GM12878 (cell line): Measurements from ENCODE around the gene MTIF3. TPM values are rescaled to one million over a fixed set of nuclear protein-coding genes. Genes with fewer than 3 reads are reported as not detected.

Experiments used
- ATAC-seq: fragments of 200-7000 bp; cut with Tn5 transposase; 3 replicates; pipeline ENCODE4 v1.9.1; 2020; ENCODE audit warnings: mild to moderate bottlenecking, moderate library complexity
- BruUV-seq: library from RNA; stranded (reverse); fragments of 400-500 nt; replicated peaks from 2 replicates; lab custom pipeline; 2021; lab: Mats Ljungman, UMichigan
- CTCF ChIA-PET: fragments of 300-600 bp; sonication (Branson Sonifier 250); formaldehyde crosslinking; extraction: SDS; loops from one replicate; lab custom pipeline; 2021; ENCODE audit warnings: inconsistent platforms; lab: Yijun Ruan, JAX
- POLR2A ChIA-PET: fragments of 350-600 bp; formaldehyde crosslinking; extraction: SDS; loops from one replicate; lab custom pipeline; 2021; ENCODE audit warnings: inconsistent platforms; lab: Charles Lee
- RAD21 ChIA-PET: fragments of 300-600 bp; sonication (Branson Sonifier 250); formaldehyde crosslinking; loops from one replicate; lab custom pipeline; 2023; ENCODE audit warnings: antibody characterized with exemption; ENCODE audit not compliant: unreplicated experiment; lab: Charles Lee
- SMC1A ChIA-PET: fragments of 300-600 bp; sonication (Branson Sonifier 250); formaldehyde crosslinking; loops from one replicate; lab custom pipeline; 2023; ENCODE audit not compliant: unreplicated experiment, uncharacterized antibody; lab: Charles Lee
- DNase-seq: peaks from one replicate; pipeline ENCODE4 v3.0.0-alpha.2; 2011; ENCODE audit warnings: low read depth, low spot score
- FAIRE-seq: peaks from 3 replicates; lab custom pipeline; 2011; peaks lifted over from hg19 to GRCh38; lab: Jason Lieb, UNC
- H2AFZ ChIP-seq: 2 replicates; pipeline ENCODE4 v1.6.0; 2011; ENCODE audit warnings: low read depth, low read length, control low read depth; ENCODE audit not compliant: control insufficient read depth
- H3K27ac ChIP-seq: 2 replicates; pipeline ENCODE4 v1.5.1; 2011; ENCODE audit warnings: control low read depth; ENCODE audit not compliant: control insufficient read depth, insufficient read depth
- H3K27me3 ChIP-seq, 2 experiments: replicated peaks in 1 of 2; 2 replicates each; pipeline versions ENCODE4 v1.6.0 to v1.6.1; 2011; ENCODE audit warnings: low read length in 1 of 2; ENCODE audit not compliant: control insufficient read depth in 2 of 2, insufficient read depth in 2 of 2
- H3K36me3 ChIP-seq, 2 experiments: 2 replicates each; pipeline ENCODE4 v1.5.1; 2011; ENCODE audit warnings: low read length in 1 of 2; ENCODE audit not compliant: control insufficient read depth in 2 of 2, insufficient read depth in 2 of 2
- H3K4me1 ChIP-seq: 2 replicates; pipeline ENCODE4 v1.6.1; 2011; ENCODE audit warnings: mild to moderate bottlenecking, low read length, moderate library complexity, mixed read lengths; ENCODE audit not compliant: control insufficient read depth, insufficient read depth
- H3K4me2 ChIP-seq: 2 replicates; pipeline ENCODE4 v1.6.0; 2011; ENCODE audit warnings: control low read depth; ENCODE audit not compliant: control insufficient read depth, insufficient read depth
- H3K4me3 ChIP-seq: fragments of 200-600 bp; sonication (generic); 2 replicates; pipeline ENCODE4 v1.5.1; 2016
- H3K79me2 ChIP-seq: 2 replicates; pipeline ENCODE4 v1.6.0; 2011; ENCODE audit warnings: low read length; ENCODE audit not compliant: control insufficient read depth, insufficient read depth
- H3K9ac ChIP-seq: 2 replicates; pipeline ENCODE4 v1.8.0; 2011; ENCODE audit warnings: low read length, control low read depth, mixed read lengths; ENCODE audit not compliant: control insufficient read depth, insufficient read depth
- H3K9me3 ChIP-seq: replicated peaks from 3 replicates; pipeline ENCODE4 v1.5.1; 2011; ENCODE audit warnings: mild to moderate bottlenecking, low read length; ENCODE audit not compliant: control insufficient read depth, insufficient read depth
- H4K20me1 ChIP-seq: 2 replicates; pipeline ENCODE4 v1.6.0; 2011; ENCODE audit not compliant: control insufficient read depth, insufficient read depth
- CBFB ChIP-seq: IDR thresholded peaks from 2 replicates; pipeline ENCODE4 v1.6.1; 2016; ENCODE audit warnings: antibody characterized with exemption, low read depth
- CBX3 ChIP-seq: fragments of 200-600 bp; sonication (generic); IDR thresholded peaks from 2 replicates; pipeline ENCODE4 v1.6.1; 2016; ENCODE audit warnings: low read depth, borderline replicate concordance
- CHD4 ChIP-seq: fragments of 200-600 bp; sonication (generic); IDR thresholded peaks from 2 replicates; pipeline ENCODE4 v1.6.1; 2016; ENCODE audit warnings: mild to moderate bottlenecking
- ETV6 ChIP-seq, 2 experiments: fragments of 450-650 bp in 1 of 2; IDR thresholded peaks in 1 of 2; conservative IDR thresholded peaks in 1 of 2; 2 replicates each; pipeline ENCODE4 v1.6.1; 2014; ENCODE audit warnings: antibody characterized with exemption in 1 of 2, borderline replicate concordance in 1 of 2, low read depth in 1 of 2, mild to moderate bottlenecking in 1 of 2, moderate library complexity in 1 of 2
- MEF2B ChIP-seq: fragments of 450-650 bp; IDR thresholded peaks from 2 replicates; pipeline ENCODE4 v1.6.1; 2018; ENCODE audit warnings: mild to moderate bottlenecking, moderate library complexity; ENCODE audit not compliant: partially characterized antibody, poor library complexity, severe bottlenecking
- SREBF1 ChIP-seq: IDR thresholded peaks from 2 replicates; pipeline ENCODE4 v1.6.1; 2012; ENCODE audit warnings: mild to moderate bottlenecking, low read length
- SREBF2 ChIP-seq: IDR thresholded peaks from 2 replicates; pipeline ENCODE4 v1.6.1; 2012; ENCODE audit warnings: mild to moderate bottlenecking, low read length
- TAF1 ChIP-seq: IDR thresholded peaks from 2 replicates; pipeline ENCODE4 v1.6.1; 2011; ENCODE audit warnings: mild to moderate bottlenecking, low read depth, low read length, borderline replicate concordance
- ZNF207 ChIP-seq: fragments of 450-650 bp; IDR thresholded peaks from 2 replicates; pipeline ENCODE4 v1.6.1; 2014; ENCODE audit warnings: antibody characterized with exemption, mild to moderate bottlenecking, borderline replicate concordance
- ZSCAN29 ChIP-seq: fragments of 450-650 bp; IDR thresholded peaks from 2 replicates; pipeline ENCODE4 v1.6.1; 2017; ENCODE audit warnings: mild to moderate bottlenecking, moderate library complexity
- WGBS: methylation state at CpG from one replicate; pipeline ENCODE4 v1.1.6; 2016; ENCODE audit warnings: low lambda C conversion rate; ENCODE audit not compliant: insufficient replicate concordance, insufficient coverage; ENCODE audit errors: missing lambda C conversion rate; 5-methylcytosine and 5-hydroxymethylcytosine counted together
- in situ Hi-C: fragments of 300-500 bp; cut with MboI; formaldehyde crosslinking; loops from 9 replicates; pipeline ENCODE4 v1.14.3; 2018; ENCODE audit warnings: mixed read lengths
- intact Hi-C: fragments of 100-400 bp; cut with micrococcal nuclease; formaldehyde crosslinking; loops from one replicate; pipeline ENCODE4 v1.14.2; 2022; ENCODE audit not compliant: unreplicated experiment
- polyA plus RNA-seq, 11 experiments: library from polyadenylated mRNA; depleted of rRNA in 4 of 11; unstranded in 6 of 11; stranded (reverse) in 5 of 11; fragments of >200 nt; fragmentation: Nextera tagmentation in 4 of 11; fragmentation: Illumina TruSeq in 1 of 11; extraction: Ambion mirVana in 4 of 11; extraction: Trizol in 1 of 11; gene quantifications; 1 replicate in 1 of 11; 2 replicates in 10 of 11; pipeline versions ENCODE4 v1.2.1 to v1.2.3, GENCODE V29; 2011 to 2016; ENCODE audit warnings: inconsistent platforms in 2 of 11, missing spikeins in 2 of 11, low read depth in 1 of 11
- total RNA-seq, 4 experiments: library from RNA; depleted of rRNA in 3 of 4; stranded (reverse); fragments of >200 nt in 3 of 4; fragmentation: Illumina TruSeq in 1 of 4; extraction: Trizol in 1 of 4; gene quantifications; 2 replicates each; pipeline versions ENCODE4 v1.2.1 to v1.2.3, GENCODE V29; 2013 to 2021
- TF ChIP-seq, protein P1 (sequence below): fragments of 450-650 bp; IDR thresholded peaks from 2 replicates; pipeline ENCODE4 v1.6.1; 2014; ENCODE audit warnings: mild to moderate bottlenecking
- TF ChIP-seq, protein P2 (sequence below): fragments of 450-650 bp; IDR thresholded peaks from 2 replicates; pipeline ENCODE4 v1.6.1; 2018; ENCODE audit warnings: mild to moderate bottlenecking, low read depth, moderate library complexity; ENCODE audit not compliant: partially characterized antibody
- TF ChIP-seq, protein P3 (sequence below): IDR thresholded peaks from 2 replicates; pipeline ENCODE4 v1.6.1; 2012; ENCODE audit warnings: low read depth, low read length, improper control_type of control experiment
- TF ChIP-seq, protein P4 (sequence below): IDR thresholded peaks from 2 replicates; pipeline ENCODE4 v1.6.1; 2011; ENCODE audit warnings: borderline replicate concordance, low read depth, mild to moderate bottlenecking, moderate library complexity, mixed read lengths, low read length; ENCODE audit not compliant: insufficient read depth; ENCODE audit errors: extremely low read length

Gene MTIF3
- total and polyA plus RNA-seq, 10 of the 15 experiments (the other 5 are each of a cell fraction or from before 2014, with no cell fraction given) = 22.4 to 73.9 (median 49.7) TPM

DNA sequence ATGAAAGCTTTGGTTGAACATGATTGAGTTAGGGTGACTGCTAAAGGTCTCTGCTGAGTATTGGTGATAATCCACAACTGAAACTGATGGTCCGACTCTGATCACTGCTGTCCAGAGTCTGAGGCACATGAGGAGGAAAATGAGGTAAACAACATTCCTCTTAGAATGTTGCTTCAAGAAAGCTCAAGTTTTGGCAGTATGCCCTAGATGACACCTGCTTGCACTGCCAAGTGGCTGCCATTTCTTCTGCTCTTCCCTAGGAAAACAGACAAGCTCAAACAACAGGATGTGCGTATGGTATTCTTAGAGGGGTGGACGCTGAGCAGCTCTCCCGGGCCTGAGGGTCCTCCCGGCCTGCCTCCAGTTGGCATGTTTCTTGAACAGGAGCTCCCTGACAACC, 15.2 kb upstream of the MTIF3 start:
- no peak for TF ChIP-seq CBFB
- no peak for TF ChIP-seq CBX3
- TF ChIP-seq ETV6 (conservative IDR thresholded peaks at IDR 0.05 in 1 of 2, IDR thresholded peaks at IDR 0.05 in 1 of 2; ENCODE audit: borderline replicate concordance in 1 of 2, low read depth in 1 of 2) = no peak
- TF ChIP-seq, protein P1, sequence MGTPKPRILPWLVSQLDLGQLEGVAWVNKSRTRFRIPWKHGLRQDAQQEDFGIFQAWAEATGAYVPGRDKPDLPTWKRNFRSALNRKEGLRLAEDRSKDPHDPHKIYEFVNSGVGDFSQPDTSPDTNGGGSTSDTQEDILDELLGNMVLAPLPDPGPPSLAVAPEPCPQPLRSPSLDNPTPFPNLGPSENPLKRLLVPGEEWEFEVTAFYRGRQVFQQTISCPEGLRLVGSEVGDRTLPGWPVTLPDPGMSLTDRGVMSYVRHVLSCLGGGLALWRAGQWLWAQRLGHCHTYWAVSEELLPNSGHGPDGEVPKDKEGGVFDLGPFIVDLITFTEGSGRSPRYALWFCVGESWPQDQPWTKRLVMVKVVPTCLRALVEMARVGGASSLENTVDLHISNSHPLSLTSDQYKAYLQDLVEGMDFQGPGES = no peak
- no peak for TF ChIP-seq ZSCAN29
- TF ChIP-seq, protein P2, sequence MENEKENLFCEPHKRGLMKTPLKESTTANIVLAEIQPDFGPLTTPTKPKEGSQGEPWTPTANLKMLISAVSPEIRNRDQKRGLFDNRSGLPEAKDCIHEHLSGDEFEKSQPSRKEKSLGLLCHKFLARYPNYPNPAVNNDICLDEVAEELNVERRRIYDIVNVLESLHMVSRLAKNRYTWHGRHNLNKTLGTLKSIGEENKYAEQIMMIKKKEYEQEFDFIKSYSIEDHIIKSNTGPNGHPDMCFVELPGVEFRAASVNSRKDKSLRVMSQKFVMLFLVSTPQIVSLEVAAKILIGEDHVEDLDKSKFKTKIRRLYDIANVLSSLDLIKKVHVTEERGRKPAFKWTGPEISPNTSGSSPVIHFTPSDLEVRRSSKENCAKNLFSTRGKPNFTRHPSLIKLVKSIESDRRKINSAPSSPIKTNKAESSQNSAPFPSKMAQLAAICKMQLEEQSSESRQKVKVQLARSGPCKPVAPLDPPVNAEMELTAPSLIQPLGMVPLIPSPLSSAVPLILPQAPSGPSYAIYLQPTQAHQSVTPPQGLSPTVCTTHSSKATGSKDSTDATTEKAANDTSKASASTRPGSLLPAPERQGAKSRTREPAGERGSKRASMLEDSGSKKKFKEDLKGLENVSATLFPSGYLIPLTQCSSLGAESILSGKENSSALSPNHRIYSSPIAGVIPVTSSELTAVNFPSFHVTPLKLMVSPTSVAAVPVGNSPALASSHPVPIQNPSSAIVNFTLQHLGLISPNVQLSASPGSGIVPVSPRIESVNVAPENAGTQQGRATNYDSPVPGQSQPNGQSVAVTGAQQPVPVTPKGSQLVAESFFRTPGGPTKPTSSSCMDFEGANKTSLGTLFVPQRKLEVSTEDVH = no peak
- TF ChIP-seq ZNF207 = no peak
- TF ChIP-seq SREBF1 = no peak
- TF ChIP-seq, protein P3, sequence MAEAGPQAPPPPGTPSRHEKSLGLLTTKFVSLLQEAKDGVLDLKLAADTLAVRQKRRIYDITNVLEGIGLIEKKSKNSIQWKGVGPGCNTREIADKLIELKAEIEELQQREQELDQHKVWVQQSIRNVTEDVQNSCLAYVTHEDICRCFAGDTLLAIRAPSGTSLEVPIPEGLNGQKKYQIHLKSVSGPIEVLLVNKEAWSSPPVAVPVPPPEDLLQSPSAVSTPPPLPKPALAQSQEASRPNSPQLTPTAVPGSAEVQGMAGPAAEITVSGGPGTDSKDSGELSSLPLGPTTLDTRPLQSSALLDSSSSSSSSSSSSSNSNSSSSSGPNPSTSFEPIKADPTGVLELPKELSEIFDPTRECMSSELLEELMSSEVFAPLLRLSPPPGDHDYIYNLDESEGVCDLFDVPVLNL = no peak
- TF ChIP-seq, protein P4, sequence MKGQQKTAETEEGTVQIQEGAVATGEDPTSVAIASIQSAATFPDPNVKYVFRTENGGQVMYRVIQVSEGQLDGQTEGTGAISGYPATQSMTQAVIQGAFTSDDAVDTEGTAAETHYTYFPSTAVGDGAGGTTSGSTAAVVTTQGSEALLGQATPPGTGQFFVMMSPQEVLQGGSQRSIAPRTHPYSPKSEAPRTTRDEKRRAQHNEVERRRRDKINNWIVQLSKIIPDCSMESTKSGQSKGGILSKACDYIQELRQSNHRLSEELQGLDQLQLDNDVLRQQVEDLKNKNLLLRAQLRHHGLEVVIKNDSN = no peak
- no peak for TF ChIP-seq CHD4
- no peak for TF ChIP-seq TAF1
- TF ChIP-seq SREBF2 = no peak
- no peak for TF ChIP-seq MEF2B
- TF ChIP-seq, all 136 proteins: peak for 0
- 37% methylated on average over 5 of the region's 5 CpGs for WGBS
- ATAC-seq (no peak), DNase-seq (no peak), FAIRE-seq (peak; percentile 18)
- no peak overlapping the region for H3K4me2 ChIP-seq
- SMC1A ChIA-PET = interaction anchor here (1.2 kb wide), 1 partner anchor 11 kb away, joined by 7 read pairs; no protein-coding TSS in a partner anchor
- H3K9ac ChIP-seq = no peak overlapping the region
- H3K4me1 ChIP-seq = no peaks in the 10 kb centered on the region
- H3K27me3 ChIP-seq = no peaks in the 10 kb centered on the region
- no peaks in the 10 kb centered on the region for H3K79me2 ChIP-seq
- no peak overlapping the region for H3K4me3 ChIP-seq
- BruUV-seq = no TSS peak
- no peak overlapping the region for H3K27ac ChIP-seq
- no peaks in the 10 kb centered on the region for H3K9me3 ChIP-seq
- intact Hi-C loops = no loop called here
- POLR2A ChIA-PET = interaction anchor here (0.6 kb wide), 1 partner anchor 76 kb away, joined by 4 read pairs; no protein-coding TSS in a partner anchor
- H4K20me1 ChIP-seq = no peaks in the 10 kb centered on the region
- no peaks in the 10 kb centered on the region for H3K36me3 ChIP-seq
- CTCF ChIA-PET = interaction anchor here (1.3 to 1.5 kb wide), 4 partner anchors 10 to 404 kb away, joined by 3 to 5 read pairs (median 4); no protein-coding TSS in a partner anchor
- in situ Hi-C loops = no loop called here
- RAD21 ChIA-PET = no interaction called here
- H2AFZ ChIP-seq = no peak overlapping the region
